Stimulated activated CD4-positive, alpha-beta T cell treated with anti-CD3 and anti-CD28 coated beads, Interleukin-1b, Interleukin-23, amount 100 ng/mL, for 24 hours (primary cell): ENCODE results near the gene EFEMP1.

ENCODE experiments used
- DNase-seq, 4 experiments: peaks; one replicate each; pipeline ENCODE4 v3.0.0-alpha.2; 2020; ENCODE audit warnings: low read depth in 4 of 4, low spot score in 1 of 4

The EFEMP1 gene

DNA sequence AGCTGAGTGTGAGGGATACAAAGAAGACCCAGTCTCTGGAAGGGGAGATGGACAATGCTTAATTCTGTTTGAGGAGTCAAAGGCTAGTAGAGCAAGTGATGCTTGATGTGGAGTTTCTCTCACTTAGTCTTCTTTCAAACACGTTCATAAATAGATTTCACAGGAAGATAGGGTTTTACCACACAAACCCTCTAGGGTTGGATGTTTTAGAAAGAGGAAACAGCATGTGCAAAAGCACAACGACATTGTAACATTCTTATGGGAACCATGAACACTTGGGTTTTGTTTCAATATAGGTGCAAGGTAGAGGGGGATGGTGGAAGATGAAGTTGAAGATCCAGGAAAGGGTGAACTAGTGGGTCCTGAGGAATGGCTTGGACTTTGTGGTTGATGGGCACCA is 10.8 kb upstream of the EFEMP1 start:
- DNase-seq = no peak

DNA sequence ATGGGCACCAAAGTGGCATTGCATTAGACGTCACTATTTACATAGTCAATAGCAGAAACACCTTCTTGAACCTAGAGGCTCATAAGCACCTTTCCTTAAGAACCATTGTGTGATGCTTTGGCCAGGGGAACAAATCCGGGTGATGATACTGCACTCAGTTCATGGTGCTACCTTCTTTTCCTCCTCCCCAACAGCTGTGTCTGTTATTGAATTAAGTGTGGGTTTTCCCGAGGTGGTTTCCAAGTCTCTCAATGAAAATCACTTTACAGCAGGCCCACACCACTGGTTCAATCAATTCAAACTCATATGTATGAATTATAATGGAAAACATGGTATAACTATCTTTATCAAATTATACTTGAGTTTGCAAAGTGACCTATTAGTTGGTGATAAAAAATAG is 9.3 kb upstream of the EFEMP1 start:
- DNase-seq = no peak

GRCh38 chr2:55931281-55931680 is 7.7 kb upstream of the EFEMP1 start:
- DNase-seq = no peak

GRCh38 chr2:55929476-55929875 is 5.9 kb upstream of the EFEMP1 start:
- no peak for DNase-seq

DNA sequence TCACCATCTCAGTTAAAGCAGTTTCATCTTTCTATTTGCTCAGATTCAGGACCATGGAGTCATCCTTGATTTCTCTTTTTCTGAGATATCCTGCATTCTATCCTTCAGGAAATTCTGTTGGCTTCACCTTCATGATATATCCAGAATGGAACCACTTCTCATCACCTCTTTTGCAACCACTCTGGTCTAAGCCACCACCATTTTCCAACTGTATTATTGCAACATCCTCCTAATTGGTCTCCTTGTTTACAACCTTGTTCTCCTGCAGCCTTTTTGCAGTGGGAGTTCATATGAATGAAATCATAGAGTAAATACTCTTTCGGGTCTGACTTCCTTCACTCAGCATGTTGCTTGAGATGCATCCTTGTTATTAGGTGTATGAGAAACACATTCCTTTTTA is 3.4 kb upstream of the EFEMP1 start:
- no peak for DNase-seq

DNA sequence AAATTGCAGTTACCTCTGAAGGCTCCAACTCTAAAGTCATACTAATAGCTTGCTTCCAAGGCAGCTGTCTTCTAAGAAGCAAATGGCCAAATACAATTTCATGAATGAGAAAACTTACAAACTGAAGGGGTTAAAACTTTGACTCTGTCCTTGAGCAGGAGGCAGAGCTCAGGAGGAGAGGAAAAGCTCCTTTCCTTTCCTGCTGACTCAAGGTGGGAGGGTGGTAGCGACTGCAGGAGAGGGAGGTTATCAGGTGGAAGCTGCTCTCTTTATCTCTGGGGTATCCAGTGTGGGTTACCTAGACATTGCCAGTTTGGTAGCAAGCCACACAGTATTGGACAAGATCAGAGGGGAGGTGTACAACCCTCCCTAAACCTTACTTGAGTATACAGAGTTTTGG is 2.7 kb upstream of the EFEMP1 start:
- no peak for DNase-seq

DNA sequence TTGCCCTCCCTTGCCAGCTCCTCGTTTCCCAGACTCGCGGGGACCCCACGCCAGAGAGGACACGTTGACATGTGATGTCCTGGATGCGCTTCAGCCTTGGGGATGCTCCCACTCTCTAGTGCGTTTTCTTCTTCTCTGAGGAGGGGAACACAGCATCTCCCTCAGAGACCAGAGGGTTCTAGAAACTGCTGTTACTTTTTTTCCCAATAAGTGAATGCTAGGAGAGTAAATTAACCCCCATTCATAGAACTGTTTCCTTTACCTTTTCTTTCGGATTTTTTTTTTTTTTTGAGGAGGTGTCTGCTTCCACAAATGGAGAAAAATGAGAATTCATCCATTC is 370 bp upstream of the EFEMP1 start:
- DNase-seq = no peak

DNA sequence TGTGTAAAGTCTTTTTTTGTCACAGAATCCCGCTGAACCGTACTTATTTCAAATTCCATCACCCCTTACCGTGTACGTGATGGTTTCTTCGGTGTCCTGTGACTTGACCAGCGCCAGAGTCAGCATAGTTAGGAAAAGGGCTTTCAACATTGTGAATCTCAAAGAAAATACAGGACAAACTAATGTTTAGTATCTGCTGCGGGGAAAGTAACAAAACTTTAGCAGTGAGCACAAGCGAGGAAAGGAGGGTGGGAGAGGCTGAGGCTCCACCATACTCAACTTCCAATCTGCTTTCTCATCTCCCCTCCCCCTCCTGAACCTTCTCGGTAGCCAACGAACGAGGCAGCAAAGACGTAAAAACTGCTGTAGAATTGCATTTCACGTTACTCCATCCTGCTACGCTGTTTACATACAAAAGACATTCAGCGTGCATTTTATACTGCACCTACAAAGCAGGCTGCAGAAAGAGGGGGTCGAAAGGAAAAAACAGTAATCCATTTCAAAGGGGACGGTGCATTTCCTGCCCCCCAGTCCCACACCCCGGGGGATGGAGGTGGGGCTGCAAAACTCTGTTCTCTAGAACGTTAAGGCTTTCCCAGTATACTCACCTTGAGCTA is 1.2 kb downstream of the EFEMP1 start:
- DNase-seq = no peak

DNA sequence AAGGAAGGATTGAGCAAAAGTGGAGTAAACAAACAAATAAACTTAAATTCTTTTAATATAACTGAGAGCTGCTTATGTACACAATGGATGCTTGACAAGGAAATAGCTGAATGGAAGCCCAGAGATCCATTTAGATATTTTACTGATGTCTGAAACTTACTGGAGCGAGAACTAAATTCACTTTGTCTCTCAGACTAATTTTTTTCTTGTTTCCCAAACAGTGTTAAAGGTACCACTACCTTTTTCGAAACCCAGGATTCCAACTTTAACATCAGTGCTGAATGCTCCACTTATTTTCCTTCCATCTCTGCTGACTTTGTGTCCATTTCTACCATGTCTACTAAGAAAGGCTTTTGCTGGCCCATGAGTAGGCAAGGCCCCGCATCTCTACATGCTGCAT is 4.0 kb downstream of the EFEMP1 start:
- DNase-seq = no peak

DNA sequence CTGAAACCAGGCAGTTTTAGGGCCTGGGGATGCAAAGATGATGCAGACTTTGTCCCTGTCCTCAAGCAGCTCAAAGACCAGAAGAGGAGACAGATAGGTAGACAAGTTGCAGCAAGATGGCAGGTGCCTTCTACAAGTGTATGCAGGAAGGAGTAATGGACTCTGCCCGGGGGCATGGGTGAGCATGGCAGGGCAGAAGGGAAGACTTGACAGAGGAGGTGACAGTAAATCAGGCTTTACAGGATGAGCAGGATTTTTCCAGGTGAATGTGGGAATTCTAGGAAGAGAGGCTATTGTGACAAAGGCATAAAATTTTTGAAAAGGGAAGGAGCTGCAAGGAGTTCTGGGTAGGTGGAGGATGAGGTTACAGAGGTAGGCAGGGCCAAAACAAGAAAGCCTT is 4.7 kb downstream of the EFEMP1 start:
- no peak for DNase-seq

GRCh38 chr2:55917713-55918390 is 5.7 kb downstream of the EFEMP1 start:
- no peak for DNase-seq

GRCh38 chr2:55917117-55917516 is 6.5 kb downstream of the EFEMP1 start:
- no peak for DNase-seq

GRCh38 chr2:55916473-55917049 is 7.0 kb downstream of the EFEMP1 start:
- DNase-seq = no peak

DNA sequence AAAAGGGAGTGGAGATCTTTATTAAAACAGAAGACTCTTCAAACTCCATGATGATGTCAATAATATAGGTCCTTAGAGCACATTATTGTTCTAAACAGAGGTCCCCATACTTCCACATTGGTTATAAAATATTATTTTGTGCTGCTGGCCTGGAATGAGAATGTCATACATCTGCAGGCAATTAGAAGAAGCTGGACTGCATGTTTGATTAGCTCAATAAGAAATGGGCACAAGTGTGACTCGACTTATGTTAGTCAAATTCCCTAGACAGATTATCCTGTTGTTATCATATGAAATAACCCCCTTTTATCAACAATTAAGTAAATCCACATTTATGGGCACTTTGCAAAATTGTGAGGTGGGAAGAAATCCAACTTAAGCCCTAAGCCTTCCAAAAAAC is 8.8 kb downstream of the EFEMP1 start:
- DNase-seq = no peak

DNA sequence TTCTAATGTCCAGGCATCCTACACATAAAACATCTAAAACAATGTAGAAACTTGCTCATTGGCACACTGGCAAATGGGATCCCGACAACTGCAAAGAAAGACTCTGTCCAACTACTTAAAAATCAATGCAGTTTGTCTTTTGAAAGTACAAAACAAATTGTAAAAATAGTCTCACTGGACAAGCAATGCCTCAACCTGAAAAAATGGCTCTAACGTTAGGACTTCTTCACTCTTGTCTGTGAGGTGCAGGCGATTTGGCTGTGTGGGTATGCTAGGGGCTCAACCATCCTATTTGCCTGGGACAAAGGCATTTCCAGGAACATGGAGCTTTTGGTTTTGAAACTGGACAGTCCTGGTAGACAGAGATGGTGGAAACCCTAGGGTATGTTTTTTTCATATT is 10.7 kb downstream of the EFEMP1 start:
- DNase-seq = no peak

GRCh38 chr2:55910077-55910476 is 13.5 kb downstream of the EFEMP1 start:
- no peak for DNase-seq

DNA sequence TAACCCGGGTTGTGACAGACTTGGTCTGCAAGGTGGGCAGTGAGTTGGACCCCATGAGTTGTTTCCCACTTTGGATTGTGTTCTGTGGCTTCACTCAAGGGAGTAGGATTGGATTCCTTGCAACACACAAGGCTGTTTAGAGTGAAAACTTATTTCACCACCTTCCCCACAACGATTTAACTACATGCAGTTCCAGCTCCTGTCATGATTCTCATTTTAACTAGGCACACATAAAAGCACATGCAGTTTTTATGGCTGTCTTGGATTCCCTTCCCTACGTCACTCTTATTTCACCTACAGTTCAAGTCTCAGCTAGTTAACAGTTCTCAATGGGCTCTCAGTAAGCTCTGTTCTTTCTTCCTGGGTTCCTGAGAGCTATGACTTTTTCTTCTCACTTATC is 15.9 kb downstream of the EFEMP1 start:
- no peak for DNase-seq

- no peak for DNase-seq
Observed at GRCh38 chr2:55906993-55907392, 16.6 kb downstream of the EFEMP1 start.

DNA sequence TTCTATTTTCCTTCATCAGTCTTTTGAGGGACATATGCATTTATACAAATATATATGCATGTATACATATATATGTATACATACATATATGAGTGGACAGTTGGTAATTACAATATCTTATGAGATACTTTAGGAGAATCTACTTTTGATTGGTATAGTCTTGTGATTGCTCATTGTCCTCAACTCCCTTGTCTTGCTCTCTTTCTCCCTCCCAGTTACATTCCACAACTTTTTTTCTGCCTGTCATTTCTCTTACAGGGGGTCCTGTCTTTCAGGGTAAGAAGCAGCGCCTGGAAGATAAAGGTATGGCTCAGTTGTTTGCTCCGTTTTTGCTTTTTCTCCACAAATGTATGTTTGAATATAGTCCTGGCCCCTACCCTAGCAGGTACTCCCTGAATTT is 19.9 kb downstream of the EFEMP1 start:
- DNase-seq = no peak

- no peak for DNase-seq
Observed at GRCh38 chr2:55902971-55903370, 20.6 kb downstream of the EFEMP1 start.

DNA sequence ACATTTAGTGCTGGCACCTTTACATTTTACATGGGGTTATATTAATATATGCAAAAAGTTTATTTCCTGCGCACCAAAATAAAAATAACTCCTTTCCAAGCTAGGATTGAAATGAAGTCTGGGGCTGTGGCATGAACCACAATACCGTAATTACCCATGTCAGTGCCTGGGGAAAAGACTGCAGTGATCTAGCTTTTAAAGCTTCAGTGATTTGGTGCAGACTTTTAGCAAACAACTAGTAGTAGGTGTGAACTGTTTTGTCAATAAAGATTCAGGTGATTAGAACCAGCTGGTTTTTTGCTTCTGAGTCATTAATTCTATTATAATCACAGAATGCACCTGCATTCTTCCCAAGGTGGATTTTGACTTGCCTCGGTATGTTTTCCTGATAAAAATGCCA is 21.2 kb downstream of the EFEMP1 start:
- DNase-seq = no peak

DNA sequence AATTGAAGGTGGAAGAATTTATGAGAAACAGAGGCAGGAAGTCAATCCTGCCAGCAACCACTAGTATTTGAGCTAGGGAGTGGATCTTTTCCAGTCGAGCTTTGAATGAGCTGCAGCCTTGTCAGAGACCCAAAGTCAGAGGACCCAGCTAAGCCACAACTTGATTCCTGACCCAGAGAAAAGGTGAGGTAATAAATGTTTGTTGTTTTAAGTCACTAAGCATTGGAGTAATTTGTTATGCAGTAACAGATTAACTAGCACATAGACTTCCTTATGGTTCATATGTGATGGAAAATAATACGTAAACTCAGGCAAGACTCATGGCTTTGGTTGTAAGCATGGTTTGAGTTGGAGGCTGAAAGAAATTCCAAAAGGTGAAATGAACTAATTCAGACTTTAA is 21.6 kb downstream of the EFEMP1 start:
- no peak for DNase-seq

DNA sequence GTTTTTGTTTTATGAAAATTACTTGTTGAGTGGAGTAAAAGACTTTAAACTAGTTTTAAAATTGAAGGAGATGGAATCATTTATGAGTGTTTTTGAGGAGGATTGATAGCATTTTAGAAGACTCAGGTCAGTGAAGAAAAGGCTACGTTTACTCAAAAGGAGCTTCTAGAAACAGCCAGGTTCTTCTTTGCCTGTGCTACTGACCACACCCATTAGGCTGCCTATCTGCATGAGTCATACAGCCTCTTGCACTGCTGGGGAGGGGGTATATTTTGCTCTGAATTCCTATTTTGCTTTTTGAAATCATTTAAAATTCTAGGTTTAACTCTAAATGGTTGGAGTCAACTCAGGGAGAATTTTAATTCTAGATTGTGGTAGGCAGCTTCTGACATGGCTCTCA is 22.3 kb downstream of the EFEMP1 start:
- no peak for DNase-seq
